K562 treated with DMSO at 1 percent for 24 hours (cell line): ENCODE results near the gene ZFPM1. TPM values are rescaled to one million over a fixed set of nuclear protein-coding genes. Genes with fewer than 3 reads are reported as not detected.

Experiments used
- total RNA-seq: library from RNA; unstranded; fragments of 300-600 nt; gene quantifications from 2 replicates; pipeline ENCODE4 v1.2.3, GENCODE V29; 2022; ENCODE audit warnings: low read depth; ENCODE audit not compliant: insufficient read depth

The ZFPM1 gene
- total RNA-seq: 10.0 and 11.2 TPM in 2 replicates

GRCh38 chr16:88453217-88453531, at the start of gene ZFPM1:
TSS of gene ZFPM1 (plus strand) at chr16:88453280. CDS start at chr16:88453639, 359 bp downstream.

GRCh38 chr16:88569985-88570690, 117.1 kb downstream of the ZFPM1 start, which contains the start of gene ZC3H18:
TSS of gene ZC3H18 (plus strand) at chr16:88570403. CDS start at chr16:88577124, 6,721 bp downstream.

Other genes starting within 250 kb of the ZFPM1 start
- 0.02 TPM in 1 of 2 replicates, not detected in the other for gene ZNF469, start 70.3 kb upstream of the ZFPM1 start, total RNA-seq
- gene ZC3H18, start 117.1 kb downstream of the ZFPM1 start, total RNA-seq: 73.5 and 75.3 TPM in 2 replicates
- gene IL17C, start 185.3 kb downstream of the ZFPM1 start, total RNA-seq: not detected in 2 replicates
- 743 and 802 TPM in 2 replicates for gene CYBA, start 197.8 kb downstream of the ZFPM1 start, total RNA-seq
- gene MVD, start 209.8 kb downstream of the ZFPM1 start, total RNA-seq: 131 and 151 TPM in 2 replicates
- 3.4 and 3.6 TPM in 2 replicates for gene SNAI3, start 233.2 kb downstream of the ZFPM1 start, total RNA-seq